ENCODE results near the gene RIMBP3C. TPM values are rescaled to one million over a fixed set of nuclear protein-coding genes. Genes with fewer than 3 reads are reported as not detected.
"Not testable (repeated sequence)": the region's sequence is repeated elsewhere in the genome, so short reads cannot be mapped to it uniquely, and the experiment has no call there.

The RIMBP3C gene
- total RNA-seq = not detected

DNA sequence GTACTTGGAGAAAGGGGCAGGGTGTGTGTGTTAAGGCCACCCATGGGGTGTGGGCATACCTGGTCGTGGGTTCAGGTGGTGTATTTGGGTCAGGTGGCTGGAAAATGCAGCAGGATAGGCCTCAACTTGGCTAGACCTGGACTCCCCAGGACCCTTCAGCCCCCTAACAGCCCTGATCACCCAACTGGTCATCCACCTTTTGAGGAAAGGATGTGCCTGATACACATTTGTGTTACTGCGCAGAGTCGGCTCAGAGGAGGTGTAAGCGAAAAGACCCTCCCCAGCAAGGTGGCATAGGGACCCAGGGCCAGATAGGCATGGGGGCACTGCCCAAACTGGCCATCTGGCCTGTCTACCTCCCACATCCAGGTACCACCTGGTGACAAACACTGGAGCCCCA, at the start of gene RIMBP3C:
Gene RIMBP3C, minus strand, starts transcription at position 101 of the 400 bp plus-strand sequence. CDS start 485 bp downstream, outside the sequence.
- H3K36me3 ChIP-seq; H3K4me3 ChIP-seq; H3K27ac ChIP-seq; H3K9me3 ChIP-seq; H3K27me3 ChIP-seq; DNase-seq; H3K4me1 ChIP-seq; intact Hi-C loops (cut with DNase I): not testable (repeated sequence)
- WGBS, 2 donors = no CpG with 5 or more reads among the region's 4 CpGs

DNA sequence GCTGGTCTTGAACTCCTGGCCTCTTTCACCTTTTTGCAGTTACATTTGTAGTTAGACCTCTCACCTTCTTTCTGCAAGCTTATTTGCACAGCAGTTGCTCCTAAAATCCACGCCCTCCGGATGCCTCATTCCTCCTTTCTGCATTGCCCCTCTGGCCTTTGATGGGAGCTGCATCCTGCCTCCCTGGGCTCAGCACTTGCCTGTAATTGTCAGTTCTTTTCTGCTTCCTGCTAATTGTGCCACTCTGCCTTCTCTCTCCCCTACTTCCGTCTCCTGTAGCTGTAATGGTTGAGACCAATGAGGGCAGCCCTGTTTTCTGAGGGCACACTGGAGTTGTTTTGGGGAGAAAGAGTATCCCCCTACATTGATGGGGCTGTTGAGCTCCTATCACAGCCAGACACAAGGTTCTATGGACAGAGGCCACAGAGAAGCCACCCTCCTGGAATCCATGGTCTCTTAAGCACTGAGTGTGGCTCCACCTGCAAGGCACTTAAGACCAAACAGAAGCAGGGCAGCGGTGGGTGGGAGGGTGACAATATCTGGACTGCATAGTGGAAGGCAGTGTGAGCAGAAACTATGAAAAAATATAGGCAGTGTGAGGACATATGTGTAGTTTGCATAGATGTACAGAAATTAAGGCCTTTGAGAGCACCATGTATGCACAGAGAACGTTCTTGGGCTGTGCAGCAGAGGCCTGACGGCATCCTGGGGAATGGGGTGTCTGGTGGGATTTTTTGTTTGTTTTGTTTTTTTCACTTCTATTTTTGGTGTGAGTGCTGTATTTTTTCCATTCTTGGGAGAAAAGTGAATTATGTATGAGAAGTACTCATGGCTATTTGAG, 48.0 kb upstream of the RIMBP3C start:
- peaks cover 0 to 10% (median 0%) of the 10 kb centered on the region in 3 donors for H3K4me1 ChIP-seq
- TF ChIP-seq POLR2A (IDR thresholded peaks at IDR 0.05) = no peak
- TF ChIP-seq, protein P1, sequence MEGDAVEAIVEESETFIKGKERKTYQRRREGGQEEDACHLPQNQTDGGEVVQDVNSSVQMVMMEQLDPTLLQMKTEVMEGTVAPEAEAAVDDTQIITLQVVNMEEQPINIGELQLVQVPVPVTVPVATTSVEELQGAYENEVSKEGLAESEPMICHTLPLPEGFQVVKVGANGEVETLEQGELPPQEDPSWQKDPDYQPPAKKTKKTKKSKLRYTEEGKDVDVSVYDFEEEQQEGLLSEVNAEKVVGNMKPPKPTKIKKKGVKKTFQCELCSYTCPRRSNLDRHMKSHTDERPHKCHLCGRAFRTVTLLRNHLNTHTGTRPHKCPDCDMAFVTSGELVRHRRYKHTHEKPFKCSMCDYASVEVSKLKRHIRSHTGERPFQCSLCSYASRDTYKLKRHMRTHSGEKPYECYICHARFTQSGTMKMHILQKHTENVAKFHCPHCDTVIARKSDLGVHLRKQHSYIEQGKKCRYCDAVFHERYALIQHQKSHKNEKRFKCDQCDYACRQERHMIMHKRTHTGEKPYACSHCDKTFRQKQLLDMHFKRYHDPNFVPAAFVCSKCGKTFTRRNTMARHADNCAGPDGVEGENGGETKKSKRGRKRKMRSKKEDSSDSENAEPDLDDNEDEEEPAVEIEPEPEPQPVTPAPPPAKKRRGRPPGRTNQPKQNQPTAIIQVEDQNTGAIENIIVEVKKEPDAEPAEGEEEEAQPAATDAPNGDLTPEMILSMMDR (IDR thresholded peaks at IDR 0.05) = no peak
- DNase-seq = no peak
- WGBS, 2 donors = 80 to 83% methylated on average over 5 to 6 of the region's 6 CpGs
- intact Hi-C loops (cut with DNase I) = no loop called here
- H3K27me3 ChIP-seq = no peaks in the 10 kb centered on the region
- peaks cover 2 to 64% (median 5%) of the 10 kb centered on the region in 3 donors for H3K36me3 ChIP-seq
- H3K4me3 ChIP-seq = no peak overlapping the region
- no peaks in the 10 kb centered on the region for H3K9me3 ChIP-seq
- H3K27ac ChIP-seq = no peak overlapping the region

DNA sequence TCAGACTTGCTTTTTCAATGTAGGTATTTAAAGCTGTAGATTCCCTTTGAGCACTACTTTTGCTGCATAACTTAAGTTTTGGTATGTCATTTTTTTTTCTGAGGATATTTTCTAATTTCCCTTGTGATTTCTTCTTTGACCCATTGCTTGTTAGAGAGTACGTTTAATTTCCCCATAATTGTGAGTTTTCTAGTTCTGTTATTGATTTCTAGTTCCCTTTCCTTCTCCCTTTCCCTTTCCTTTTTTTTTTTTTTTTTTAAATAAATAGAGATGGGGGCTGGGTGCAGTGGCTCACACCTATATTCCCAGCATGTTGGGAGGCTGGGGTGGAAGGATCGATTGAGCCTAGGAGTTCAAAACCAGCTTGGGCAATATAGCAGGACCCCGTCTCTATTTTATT, 47.0 kb upstream of the RIMBP3C start:
- Histone ChIP-seq H3K27me3 (no peaks in the 10 kb centered on the region), H3K9me3 (no peaks in the 10 kb centered on the region), H3K27ac (no peak overlapping the region), H3K4me3 (no peak overlapping the region), H3K36me3 (peaks cover 5 to 73% (median 11%) of the 10 kb centered on the region in 3 donors), H3K4me1 (peaks cover 0 to 16% (median 0%) of the 10 kb centered on the region in 3 donors)
- intact Hi-C loops (cut with DNase I) = no loop called here
- no peak for TF ChIP-seq POLR2A (IDR thresholded peaks at IDR 0.05)
- TF ChIP-seq, protein P1 (IDR thresholded peaks at IDR 0.05) = no peak
- no peak for DNase-seq
- 82 to 86% methylated on average over 3 of the region's 3 CpGs for WGBS, 2 donors

- H3K27me3 ChIP-seq; H3K4me3 ChIP-seq; intact Hi-C loops (cut with DNase I); DNase-seq; H3K27ac ChIP-seq; H3K9me3 ChIP-seq: not testable (repeated sequence)
- peaks cover 0 to 71% (median 13%) of the 10 kb centered on the region in 3 donors for H3K36me3 ChIP-seq
- H3K4me1 ChIP-seq = peaks cover 0 to 23% (median 8%) of the 10 kb centered on the region in 3 donors
- WGBS, 2 donors = 88 to 95% methylated on average over 13 of the region's 13 CpGs
These were observed 45.3 kb upstream of the RIMBP3C start for GRCh38 chr22:21596356-21597135.

GRCh38 chr22:21594865-21595452, 43.7 kb upstream of the RIMBP3C start:
- no peak overlapping the region for H3K27ac ChIP-seq
- H3K4me3 ChIP-seq = no peak overlapping the region
- intact Hi-C loops (cut with DNase I) = no loop called here
- H3K9me3 ChIP-seq = no peaks in the 10 kb centered on the region
- no peak for DNase-seq
- H3K27me3 ChIP-seq = no peaks in the 10 kb centered on the region
- no peak for TF ChIP-seq POLR2A (IDR thresholded peaks at IDR 0.05)
- TF ChIP-seq, protein P1 (IDR thresholded peaks at IDR 0.05) = no peak
- H3K4me1 ChIP-seq = peaks cover 10 to 39% (median 19%) of the 10 kb centered on the region in 3 donors
- H3K36me3 ChIP-seq = peaks cover 0 to 65% (median 13%) of the 10 kb centered on the region in 3 donors
- WGBS, 2 donors = 83 to 89% methylated on average over 3 to 5 of the region's 5 CpGs
